Testis (tissue), 3 donors: ENCODE measurements around the gene PRKAR2B. TPM values are rescaled to one million over a fixed set of nuclear protein-coding genes. Genes with fewer than 3 reads are reported as not detected.

Experiments used
- DNase-seq: peaks from one replicate; pipeline ENCODE4 v3.0.0-alpha.2; 2019
- H3K27ac ChIP-seq, 2 donors: fragments of 200-600 bp; sonication (generic); one replicate each; pipeline ENCODE4 v1.5.1; 2019
- H3K27me3 ChIP-seq: fragments of 200-600 bp; sonication (generic); one replicate; pipeline ENCODE4 v1.5.1; 2019
- H3K36me3 ChIP-seq: fragments of 200-600 bp; sonication (generic); one replicate; pipeline ENCODE4 v1.5.1; 2017; ENCODE audit warnings: low read depth; ENCODE audit errors: missing control alignments
- H3K4me1 ChIP-seq: fragments of 200-600 bp; sonication (generic); one replicate; pipeline ENCODE4 v1.5.1; 2019
- H3K4me3 ChIP-seq, 2 donors: fragments of 200-600 bp; sonication (generic); one replicate each; pipeline ENCODE4 v1.5.1; 2017 to 2019
- H3K9me3 ChIP-seq: fragments of 200-600 bp; sonication (generic); one replicate; pipeline ENCODE4 v1.5.1; 2017
- POLR2A ChIP-seq: fragments of 450-650 bp; IDR thresholded peaks from one replicate; pipeline ENCODE4 v1.6.1; 2017; ENCODE audit warnings: antibody characterized with exemption, mild to moderate bottlenecking, moderate library complexity
- WGBS, 2 donors: methylation state at CpG; one replicate each; pipeline ENCODE4 v1.1.5; 2018; 5-methylcytosine and 5-hydroxymethylcytosine counted together
- intact Hi-C: fragments of 100-400 bp; cut with DNase I; formaldehyde crosslinking; loops from one replicate; pipeline ENCODE4 v1.15.1; 2023; ENCODE audit warnings: low total_unique reads
- polyA plus RNA-seq: library from polyadenylated mRNA; stranded (reverse); fragments of 350-450 nt; fragmentation: Illumina TruSeq; extraction: RNeasy Lipid Tissue Mini Kit (QIAGEN cat#74804); gene quantifications from one replicate; pipeline ENCODE4 v1.2.3, GENCODE V29; 2014; ENCODE audit warnings: low read depth, low replicate concordance; ENCODE audit not compliant: insufficient read depth
- total RNA-seq, 2 donors: library from RNA; depleted of rRNA; stranded (reverse); fragments of >200 nt; gene quantifications; one replicate each; pipeline ENCODE4 v1.2.3, GENCODE V29; 2016
- TF ChIP-seq, protein P1 (sequence below), 3 experiments: fragments of 450-650 bp in 2 of 3; fragments of 200-600 bp in 1 of 3; sonication (generic) in 1 of 3; IDR thresholded peaks; one replicate each; pipeline ENCODE4 v1.5.1; 2016 to 2019; ENCODE audit warnings: antibody characterized with exemption in 3 of 3, mild to moderate bottlenecking in 2 of 3, moderate library complexity in 1 of 3

The PRKAR2B gene
- total and polyA plus RNA-seq, 3 donors from 2014 or later = 51.7 to 81.8 (median 66.3) TPM

DNA sequence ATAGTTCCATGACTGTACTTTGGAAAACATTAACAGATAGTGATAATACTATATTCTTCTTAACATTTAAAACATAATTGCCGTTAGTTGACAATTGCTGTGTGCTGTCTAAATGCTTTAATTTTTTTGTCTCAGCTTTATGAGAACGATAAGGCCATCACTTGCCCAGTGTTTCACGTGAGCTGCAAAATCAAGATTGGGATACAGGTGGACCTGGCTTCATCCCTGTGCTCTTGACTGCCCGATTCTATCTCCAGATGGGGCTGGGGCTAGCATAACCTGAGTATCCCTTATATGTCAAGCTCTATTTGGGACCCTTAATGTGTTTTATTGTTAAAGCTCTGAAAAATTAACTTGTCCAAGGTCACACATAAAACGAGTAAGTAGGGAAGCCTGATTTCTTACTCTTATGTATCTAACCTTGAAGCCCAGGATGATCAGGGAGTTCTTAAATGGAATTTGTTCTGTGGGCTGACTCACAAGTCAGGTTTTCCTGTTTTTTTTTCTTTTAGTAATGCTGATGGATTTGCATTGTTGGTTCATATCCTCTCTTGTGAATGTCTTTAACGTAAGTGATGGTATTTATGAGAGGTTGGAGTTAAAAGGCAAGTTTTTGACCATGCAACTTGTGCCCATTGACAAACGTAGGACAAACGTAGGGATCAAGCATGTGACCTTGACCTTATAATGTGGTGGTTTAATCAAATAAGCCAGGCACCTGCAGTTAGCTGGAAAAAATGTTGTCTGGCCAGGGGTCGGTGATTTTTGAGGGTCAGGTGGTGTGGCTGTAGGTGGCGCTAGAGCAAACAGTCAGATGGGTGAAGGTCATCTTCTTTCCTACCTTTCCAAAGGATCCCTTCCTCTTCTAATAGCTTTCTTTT lies 3.6 kb downstream of the PRKAR2B start:
- intact Hi-C loops = no loop called here
- H3K9me3 ChIP-seq = no peaks in the 10 kb centered on the region
- H3K4me3 ChIP-seq = no peak overlapping the region
- 51 to 63% methylated on average over 10 of the region's 10 CpGs for WGBS, 2 donors
- peak overlapping the region in 1 of 2 donors; percentile 62 for H3K27ac ChIP-seq
- H3K36me3 ChIP-seq = no peaks in the 10 kb centered on the region
- TF ChIP-seq, protein P1, sequence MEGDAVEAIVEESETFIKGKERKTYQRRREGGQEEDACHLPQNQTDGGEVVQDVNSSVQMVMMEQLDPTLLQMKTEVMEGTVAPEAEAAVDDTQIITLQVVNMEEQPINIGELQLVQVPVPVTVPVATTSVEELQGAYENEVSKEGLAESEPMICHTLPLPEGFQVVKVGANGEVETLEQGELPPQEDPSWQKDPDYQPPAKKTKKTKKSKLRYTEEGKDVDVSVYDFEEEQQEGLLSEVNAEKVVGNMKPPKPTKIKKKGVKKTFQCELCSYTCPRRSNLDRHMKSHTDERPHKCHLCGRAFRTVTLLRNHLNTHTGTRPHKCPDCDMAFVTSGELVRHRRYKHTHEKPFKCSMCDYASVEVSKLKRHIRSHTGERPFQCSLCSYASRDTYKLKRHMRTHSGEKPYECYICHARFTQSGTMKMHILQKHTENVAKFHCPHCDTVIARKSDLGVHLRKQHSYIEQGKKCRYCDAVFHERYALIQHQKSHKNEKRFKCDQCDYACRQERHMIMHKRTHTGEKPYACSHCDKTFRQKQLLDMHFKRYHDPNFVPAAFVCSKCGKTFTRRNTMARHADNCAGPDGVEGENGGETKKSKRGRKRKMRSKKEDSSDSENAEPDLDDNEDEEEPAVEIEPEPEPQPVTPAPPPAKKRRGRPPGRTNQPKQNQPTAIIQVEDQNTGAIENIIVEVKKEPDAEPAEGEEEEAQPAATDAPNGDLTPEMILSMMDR (IDR thresholded peaks at IDR 0.05) = peak in 2 of 3 experiments; percentile 13
- TF ChIP-seq POLR2A = no peak
- no peaks in the 10 kb centered on the region for H3K27me3 ChIP-seq
- H3K4me1 ChIP-seq = peaks cover 28% of the 10 kb centered on the region
- DNase-seq = no peak

DNA sequence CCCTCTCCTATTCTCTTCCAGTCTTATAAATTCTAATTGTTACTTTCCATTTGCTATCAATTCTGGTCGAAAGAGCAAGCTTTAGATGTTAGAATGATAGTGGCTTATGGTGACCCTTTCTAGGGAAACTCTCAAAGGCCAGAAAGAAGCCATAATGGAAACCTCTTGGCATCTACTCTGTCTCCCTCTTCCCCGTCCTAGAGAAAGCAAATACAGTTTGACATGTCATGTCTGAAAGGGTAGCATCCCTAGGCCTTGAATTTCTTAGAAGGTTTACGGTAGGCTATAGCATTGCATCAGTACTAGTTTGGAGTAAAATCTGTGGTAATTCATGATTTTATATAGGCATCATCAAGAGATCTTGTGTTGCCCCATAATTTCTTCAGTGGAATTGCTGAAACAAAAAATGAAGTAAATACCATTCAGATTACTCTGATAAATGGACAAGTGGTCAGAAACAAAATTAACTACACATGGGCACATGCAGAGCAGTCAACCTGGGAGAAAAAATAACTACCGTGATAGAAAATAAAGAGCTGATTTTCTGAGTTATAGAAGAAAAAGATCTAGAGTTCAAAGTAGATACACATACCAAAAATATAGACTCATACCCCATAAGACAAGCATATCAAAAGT lies 4.4 kb downstream of the PRKAR2B start:
- no peaks in the 10 kb centered on the region for H3K9me3 ChIP-seq
- peak overlapping the region in 1 of 2 donors; percentile 45 for H3K27ac ChIP-seq
- no peaks in the 10 kb centered on the region for H3K36me3 ChIP-seq
- no peak for TF ChIP-seq POLR2A
- TF ChIP-seq, protein P1 (IDR thresholded peaks at IDR 0.05) = no peak
- no peaks in the 10 kb centered on the region for H3K27me3 ChIP-seq
- intact Hi-C loops = no loop called here
- WGBS, 2 donors = 77 to 90% methylated on average over 4 of the region's 4 CpGs
- H3K4me3 ChIP-seq = no peak overlapping the region
- peaks cover 27% of the 10 kb centered on the region for H3K4me1 ChIP-seq
- DNase-seq = no peak

DNA sequence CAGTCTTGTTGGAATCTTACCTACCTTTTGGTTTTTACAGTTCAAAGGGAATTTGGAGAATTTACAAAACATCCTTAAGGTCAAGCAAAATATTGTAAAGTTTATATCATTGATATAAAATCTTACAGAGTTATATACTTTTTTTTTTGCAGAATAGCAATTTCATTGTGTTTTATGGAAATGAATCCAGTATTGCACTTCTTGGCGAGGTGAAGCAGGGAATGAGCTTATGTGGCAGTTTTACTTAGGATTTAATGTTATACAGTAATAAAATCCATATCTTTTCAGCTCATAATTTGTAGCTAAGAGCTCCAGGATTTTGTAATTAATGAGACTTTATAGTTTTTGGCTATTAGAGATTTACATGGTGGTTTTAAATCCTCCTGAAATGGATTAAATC lies 5.0 kb downstream of the PRKAR2B start:
- Histone ChIP-seq H3K4me3 (no peak overlapping the region), H3K27ac (no peak overlapping the region), H3K4me1 (peaks cover 26% of the 10 kb centered on the region), H3K27me3 (no peaks in the 10 kb centered on the region), H3K36me3 (no peaks in the 10 kb centered on the region), H3K9me3 (no peaks in the 10 kb centered on the region)
- intact Hi-C loops = no loop called here
- TF ChIP-seq POLR2A = no peak
- TF ChIP-seq, protein P1 (IDR thresholded peaks at IDR 0.05) = no peak
- WGBS, 2 donors = 71 to 73% methylated on average over 1 of the region's 1 CpG
- DNase-seq = no peak

DNA sequence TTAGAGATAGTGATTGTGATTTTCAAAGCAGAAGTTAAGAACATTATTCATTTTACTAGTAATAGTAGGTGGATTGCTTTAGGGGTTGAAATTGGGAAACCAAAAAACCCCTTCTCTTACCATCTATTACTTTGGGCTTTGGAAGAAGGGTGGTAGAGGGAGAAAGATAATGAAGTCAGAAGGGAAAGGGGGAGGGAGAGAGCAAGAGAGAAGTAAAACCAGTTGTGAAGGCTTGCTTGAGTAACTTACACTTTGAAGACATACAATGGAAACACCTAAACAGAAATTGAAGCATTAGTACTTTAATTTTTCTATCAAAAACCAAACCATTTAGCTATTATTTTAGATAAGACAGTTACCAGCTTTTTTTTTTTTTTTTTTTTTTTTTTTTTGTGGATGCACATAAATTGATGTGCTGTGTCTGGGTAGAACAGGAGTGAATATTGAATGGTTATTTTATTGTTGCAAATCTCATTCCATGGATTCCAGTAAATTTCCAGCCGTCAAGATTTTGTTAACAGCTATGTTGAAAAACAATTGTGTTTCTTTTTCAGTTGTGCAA lies 5.5 kb downstream of the PRKAR2B start:
- no peaks in the 10 kb centered on the region for H3K36me3 ChIP-seq
- WGBS, 2 donors = 57 to 75% methylated on average over 1 of the region's 1 CpG
- no peaks in the 10 kb centered on the region for H3K27me3 ChIP-seq
- no peak for TF ChIP-seq POLR2A
- TF ChIP-seq, protein P1 (IDR thresholded peaks at IDR 0.05) = no peak
- intact Hi-C loops = no loop called here
- H3K27ac ChIP-seq = no peak overlapping the region
- H3K4me3 ChIP-seq = no peak overlapping the region
- no peaks in the 10 kb centered on the region for H3K9me3 ChIP-seq
- no peak for DNase-seq
- H3K4me1 ChIP-seq = peaks cover 26% of the 10 kb centered on the region
